Measurements from ENCODE around the gene PLEKHH1. TPM values are rescaled to one million over a fixed set of nuclear protein-coding genes. Genes with fewer than 3 reads are reported as not detected.

Gene PLEKHH1
- total RNA-seq, 2 experiments from 2014 or later, result 0.53 to 0.63 TPM

DNA sequence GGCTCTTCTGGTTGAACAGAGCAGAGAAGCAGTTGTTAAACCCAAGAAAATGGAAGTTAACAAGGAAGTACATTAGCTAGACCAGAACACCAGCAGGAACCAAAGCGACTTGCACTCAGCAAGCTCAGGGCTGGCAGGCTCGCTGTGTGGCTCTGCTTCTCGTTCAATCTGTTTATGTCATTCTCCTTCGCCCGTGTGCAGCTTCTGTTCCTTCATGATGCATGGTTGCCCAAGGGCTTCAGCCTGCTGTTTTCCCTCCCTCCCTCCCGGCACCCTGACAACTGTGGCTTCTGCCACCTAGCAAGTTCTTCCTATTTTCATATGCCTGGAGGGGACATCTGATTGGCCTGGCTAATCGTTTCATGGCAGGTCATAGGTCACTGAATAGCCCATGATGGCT is 41.7 kb downstream of the PLEKHH1 start:
- POLR2A ChIA-PET, result no interaction called here
- no peak overlapping the region for H3K27ac Mint-ChIP-seq
- DNase-seq, result no peak
- H3K36me3 Mint-ChIP-seq (ENCODE audit: low read depth), result no peaks in the 10 kb centered on the region
- no peak overlapping the region for H3K4me3 Mint-ChIP-seq
- CTCF ChIA-PET, result interaction anchor here (0.7 to 1.1 kb wide), 3 partner anchors 87 to 148 kb away, joined by 3 read pairs; no protein-coding TSS in a partner anchor
- no peaks in the 10 kb centered on the region for H3K4me1 Mint-ChIP-seq
- H3K27me3 Mint-ChIP-seq, result no peaks in the 10 kb centered on the region
- no peaks in the 10 kb centered on the region for H3K9me3 Mint-ChIP-seq

DNA sequence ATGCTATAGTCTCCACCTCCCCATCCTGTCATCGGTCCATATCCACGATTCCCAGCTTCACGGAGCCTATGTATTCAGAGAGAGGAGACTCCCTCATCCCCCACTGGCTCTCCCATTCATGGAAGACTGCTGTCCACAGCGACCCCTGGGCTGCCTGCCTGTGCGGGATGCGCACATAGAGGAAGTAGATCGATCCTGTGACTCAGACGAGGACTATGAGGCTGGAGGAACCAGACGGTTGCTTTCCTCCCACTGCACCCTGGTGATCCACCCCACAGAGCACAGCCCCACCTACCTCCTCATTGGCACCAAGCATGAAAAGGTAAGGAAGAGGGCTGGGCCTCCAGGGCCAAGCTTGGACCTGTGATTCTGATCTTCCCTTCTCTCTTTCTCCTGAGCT is 42.6 kb downstream of the PLEKHH1 start:
- no peak for DNase-seq
- Mint-ChIP-seq H3K27ac (no peak overlapping the region), H3K4me1 (no peaks in the 10 kb centered on the region), H3K27me3 (no peaks in the 10 kb centered on the region), H3K36me3 (ENCODE audit: low read depth) (no peaks in the 10 kb centered on the region), H3K9me3 (no peaks in the 10 kb centered on the region), H3K4me3 (no peak overlapping the region)
- POLR2A ChIA-PET, result no interaction called here
- CTCF ChIA-PET, result interaction anchor here (0.5 to 1.1 kb wide), 2 partner anchors 128 to 1294 kb away, joined by 3 to 7 read pairs; no protein-coding TSS in a partner anchor

DNA sequence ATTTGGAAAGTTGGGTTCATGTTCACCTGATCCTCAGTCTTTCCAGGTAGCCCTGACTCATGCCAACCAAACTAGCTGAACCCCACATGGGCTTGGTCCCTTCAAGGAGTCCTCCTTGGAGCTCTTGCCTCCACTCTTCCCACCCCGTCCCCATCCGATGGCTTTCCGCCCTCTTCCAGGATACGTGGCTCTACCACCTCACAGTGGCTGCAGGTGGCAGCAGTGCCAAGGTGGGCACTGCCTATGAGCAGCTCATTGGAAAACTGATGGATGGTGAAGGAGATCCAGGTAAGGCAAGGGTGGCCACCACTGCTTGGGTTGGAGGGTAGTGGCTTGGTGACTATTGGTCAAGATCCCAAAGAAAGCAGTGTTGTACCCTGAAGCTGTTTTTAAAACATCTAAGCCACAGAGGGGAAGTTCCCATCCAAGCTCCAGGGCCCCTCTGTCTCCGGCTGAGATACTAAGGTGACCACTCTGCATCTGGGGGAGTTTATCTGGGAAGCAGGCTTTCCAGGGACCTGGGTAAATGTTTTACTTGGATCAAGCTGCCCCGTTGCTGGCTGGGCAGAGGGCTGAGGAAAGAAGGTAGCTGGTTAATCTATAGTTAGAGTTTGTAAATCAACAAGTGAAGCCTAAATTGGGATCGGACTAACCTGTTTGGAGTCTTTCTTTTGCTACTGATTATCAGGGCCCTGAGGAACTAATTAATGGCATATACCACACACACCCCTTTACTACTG is 43.3 kb downstream of the PLEKHH1 start:
- ChIA-PET POLR2A (no interaction called here), CTCF (interaction anchor here (0.5 to 1.1 kb wide), 2 partner anchors 128 to 1294 kb away, joined by 3 to 7 read pairs; no protein-coding TSS in a partner anchor)
- no peaks in the 10 kb centered on the region for H3K36me3 Mint-ChIP-seq (ENCODE audit: low read depth)
- no peak overlapping the region for H3K4me3 Mint-ChIP-seq
- DNase-seq, result no peak
- H3K27ac Mint-ChIP-seq, result no peak overlapping the region
- peaks cover 6% of the 10 kb centered on the region for H3K4me1 Mint-ChIP-seq
- no peaks in the 10 kb centered on the region for H3K9me3 Mint-ChIP-seq
- no peaks in the 10 kb centered on the region for H3K27me3 Mint-ChIP-seq

DNA sequence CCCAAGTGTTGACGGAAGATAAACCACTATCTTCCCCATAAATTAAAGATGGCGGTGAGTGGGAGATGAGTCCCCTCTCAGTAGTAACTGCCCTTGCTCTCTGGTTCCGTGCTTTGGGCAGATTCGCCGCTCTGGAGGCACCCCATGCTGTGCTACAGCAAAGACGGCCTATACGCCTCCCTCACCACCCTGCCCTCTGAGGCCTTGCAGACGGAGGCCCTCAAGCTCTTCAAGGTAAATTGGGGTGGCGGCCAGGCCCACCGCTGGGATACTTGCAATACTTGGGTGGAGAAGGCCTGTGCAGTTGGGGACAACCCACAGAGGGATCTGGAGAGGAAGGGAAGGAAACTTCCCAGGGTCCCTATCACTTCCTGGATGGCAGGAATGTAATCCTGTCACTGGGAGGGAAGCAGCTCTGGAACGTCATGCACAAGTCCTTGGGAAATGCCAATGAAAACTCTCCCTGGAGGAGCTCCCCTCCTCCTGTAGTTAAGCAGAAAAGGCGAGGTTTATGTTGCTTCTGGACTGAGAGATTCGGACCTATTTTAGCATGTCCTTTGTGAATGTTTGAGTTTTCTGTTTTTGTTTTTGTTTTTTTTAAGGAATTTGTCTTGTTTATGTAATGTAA is 44.2 kb downstream of the PLEKHH1 start:
- CTCF ChIA-PET, result interaction anchor here (1.8 to 5.6 kb wide), 2 partner anchors 127 to 150 kb away, joined by 4 to 25 read pairs; no protein-coding TSS in a partner anchor
- Mint-ChIP-seq H3K4me1 (peaks cover 12% of the 10 kb centered on the region), H3K36me3 (ENCODE audit: low read depth) (no peaks in the 10 kb centered on the region), H3K27me3 (no peaks in the 10 kb centered on the region), H3K27ac (no peak overlapping the region), H3K4me3 (no peak overlapping the region), H3K9me3 (no peaks in the 10 kb centered on the region)
- POLR2A ChIA-PET, result no interaction called here
- no peak for DNase-seq

DNA sequence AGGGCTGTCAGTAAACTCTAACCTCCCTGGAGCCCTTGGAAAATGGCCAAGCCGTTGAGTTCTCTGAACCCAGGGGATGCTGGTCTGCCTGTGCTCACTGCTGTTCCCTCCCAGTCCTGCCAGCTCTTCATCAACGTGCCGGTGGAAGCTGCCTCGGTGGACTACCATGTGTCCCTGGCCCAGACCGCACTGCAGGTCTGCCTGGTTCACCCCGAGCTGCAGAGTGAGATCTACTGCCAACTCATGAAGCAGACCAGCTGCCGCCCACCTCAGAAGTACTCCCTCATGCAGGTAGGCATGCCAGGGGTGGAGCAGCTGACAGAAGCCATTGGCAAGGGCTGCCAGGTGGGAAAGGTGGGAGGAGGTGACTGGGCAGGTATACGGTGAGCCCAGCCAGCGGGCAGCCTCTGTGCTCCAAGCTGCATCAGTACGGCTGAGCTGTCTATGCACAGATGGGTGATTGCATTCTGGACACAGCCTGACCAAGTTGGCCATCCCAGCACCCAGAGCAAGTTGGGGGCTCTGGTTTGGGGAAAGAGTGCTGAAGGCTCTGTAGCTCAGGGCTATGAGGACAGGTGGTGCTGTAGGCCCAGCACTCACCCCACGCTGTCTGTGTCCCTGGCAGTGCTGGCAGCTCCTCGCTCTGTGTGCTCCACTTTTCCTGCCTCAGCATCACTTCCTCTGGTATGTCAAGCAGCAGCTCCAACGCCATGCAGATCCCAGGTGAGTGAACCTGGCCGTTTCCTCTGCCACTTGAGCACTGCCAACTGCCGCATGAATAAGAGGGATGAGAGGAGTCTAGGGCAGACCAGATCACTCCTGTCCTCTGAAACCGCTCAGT is 45.0 kb downstream of the PLEKHH1 start:
- Mint-ChIP-seq H3K9me3 (no peaks in the 10 kb centered on the region), H3K4me1 (peaks cover 12% of the 10 kb centered on the region), H3K27me3 (no peaks in the 10 kb centered on the region), H3K27ac (no peak overlapping the region), H3K4me3 (no peak overlapping the region), H3K36me3 (ENCODE audit: low read depth) (no peaks in the 10 kb centered on the region)
- CTCF ChIA-PET, result interaction anchor here (1.3 to 5.6 kb wide), 3 partner anchors 89 to 151 kb away, joined by 3 to 25 read pairs (median 4); no protein-coding TSS in a partner anchor
- POLR2A ChIA-PET, result no interaction called here
- no peak for DNase-seq

DNA sequence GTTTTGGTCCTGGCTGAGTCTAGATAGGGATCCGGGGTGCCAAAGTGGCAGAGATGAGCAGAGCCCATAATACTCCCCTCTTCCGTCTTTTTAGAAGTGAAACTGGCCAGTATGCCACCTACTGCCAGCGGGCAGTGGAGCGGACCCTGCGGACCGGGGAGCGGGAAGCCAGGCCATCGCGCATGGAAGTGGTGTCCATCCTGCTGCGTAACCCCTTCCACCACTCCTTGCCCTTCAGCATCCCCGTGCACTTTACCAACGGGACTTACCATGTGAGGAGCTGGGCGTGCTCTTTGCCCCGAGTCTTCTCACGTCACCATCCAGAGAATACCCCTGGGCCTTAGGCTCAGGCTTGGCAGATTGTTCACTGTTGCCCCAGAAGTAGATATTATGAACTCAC is 46.0 kb downstream of the PLEKHH1 start:
- POLR2A ChIA-PET, result no interaction called here
- Mint-ChIP-seq H3K4me1 (peaks cover 12% of the 10 kb centered on the region), H3K27me3 (no peaks in the 10 kb centered on the region), H3K27ac (no peak overlapping the region), H3K9me3 (no peaks in the 10 kb centered on the region), H3K4me3 (no peak overlapping the region), H3K36me3 (ENCODE audit: low read depth) (no peaks in the 10 kb centered on the region)
- DNase-seq, result no peak
- CTCF ChIA-PET, result interaction anchor here (1.3 to 5.6 kb wide), 5 partner anchors 8 to 152 kb away, joined by 3 to 25 read pairs (median 22); partner anchors contain the start of gene PIGH

DNA sequence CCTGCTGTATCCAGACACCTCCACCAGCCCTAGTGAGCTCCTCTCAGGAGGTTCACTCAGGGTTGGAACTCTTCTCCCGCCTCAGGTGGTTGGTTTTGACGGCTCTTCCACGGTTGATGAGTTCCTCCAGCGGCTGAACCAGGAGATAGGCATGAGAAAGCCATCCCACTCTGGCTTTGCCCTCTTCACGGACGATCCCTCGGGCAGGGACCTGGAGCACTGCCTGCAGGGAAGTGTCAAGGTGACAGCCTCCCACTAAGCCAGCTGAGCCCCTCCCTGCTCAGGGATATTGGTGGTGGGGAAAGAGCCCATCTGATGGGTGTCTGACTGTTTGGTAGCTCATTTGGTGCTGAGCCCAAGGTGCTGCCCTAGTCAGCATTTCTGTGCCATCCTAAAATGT is 46.5 kb downstream of the PLEKHH1 start:
- Mint-ChIP-seq H3K9me3 (no peaks in the 10 kb centered on the region), H3K4me1 (peaks cover 12% of the 10 kb centered on the region), H3K4me3 (no peak overlapping the region), H3K36me3 (ENCODE audit: low read depth) (no peaks in the 10 kb centered on the region), H3K27me3 (no peaks in the 10 kb centered on the region), H3K27ac (no peak overlapping the region)
- ChIA-PET CTCF (interaction anchor here (0.6 to 5.6 kb wide), 4 partner anchors 8 to 157 kb away, joined by 4 to 25 read pairs (median 22); partner anchors contain the start of gene PIGH), POLR2A (interaction anchor here (0.7 kb wide), 1 partner anchor 8 kb away, joined by 3 read pairs; no protein-coding TSS in a partner anchor)
- no peak for DNase-seq

DNA sequence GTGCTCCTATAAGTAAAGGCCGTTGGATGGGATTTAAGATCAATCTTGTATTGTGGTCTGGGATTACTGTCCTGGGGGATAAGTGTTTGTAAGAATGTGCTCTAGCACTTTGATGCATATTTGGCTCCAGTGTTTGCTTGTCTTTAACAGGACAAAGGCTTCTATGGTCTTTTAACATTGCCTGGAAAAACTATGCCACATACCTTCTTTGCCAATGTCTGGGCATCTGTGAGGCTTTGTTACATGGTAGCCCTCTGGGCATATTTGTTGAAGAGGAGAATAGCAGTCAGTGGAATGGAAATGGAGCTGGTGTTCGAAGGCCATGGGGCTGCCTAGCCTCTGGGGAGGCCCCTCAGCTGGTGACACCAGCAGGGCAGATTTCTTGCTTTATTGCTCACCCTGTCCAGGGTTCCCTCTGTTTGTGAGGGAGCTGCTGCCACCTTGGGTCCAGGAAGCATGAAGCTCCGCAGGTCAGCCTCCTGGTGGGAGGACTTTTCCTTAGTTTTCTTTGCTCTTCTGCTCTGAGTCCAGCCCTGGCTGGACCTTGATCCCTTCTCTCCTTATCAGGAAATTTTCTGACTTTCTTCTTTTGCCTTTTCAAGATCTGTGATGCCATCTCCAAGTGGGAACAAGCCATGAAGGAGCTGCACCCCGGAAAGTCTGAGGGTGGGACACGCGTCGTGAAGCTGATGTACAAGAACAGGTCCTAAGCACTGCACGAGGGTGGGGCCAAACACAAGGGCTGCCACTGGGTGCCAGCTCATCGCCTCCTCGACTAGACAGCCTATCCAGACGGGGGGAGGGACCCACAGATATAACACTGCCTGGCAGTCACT is 47.5 kb downstream of the PLEKHH1 start:
- ChIA-PET POLR2A (interaction anchor here (0.7 to 1.3 kb wide), 3 partner anchors 9 to 49 kb away, joined by 3 to 4 read pairs (median 3); partner anchors contain the start of gene PIGH), CTCF (interaction anchor here (0.8 to 5.6 kb wide), 7 partner anchors 9 to 159 kb away, joined by 3 to 25 read pairs (median 8); partner anchors contain the start of gene PIGH)
- Mint-ChIP-seq H3K9me3 (no peaks in the 10 kb centered on the region), H3K27ac (no peak overlapping the region), H3K36me3 (ENCODE audit: low read depth) (no peaks in the 10 kb centered on the region), H3K4me3 (no peak overlapping the region), H3K4me1 (peaks cover 12% of the 10 kb centered on the region), H3K27me3 (no peaks in the 10 kb centered on the region)
- DNase-seq, result no peak

DNA sequence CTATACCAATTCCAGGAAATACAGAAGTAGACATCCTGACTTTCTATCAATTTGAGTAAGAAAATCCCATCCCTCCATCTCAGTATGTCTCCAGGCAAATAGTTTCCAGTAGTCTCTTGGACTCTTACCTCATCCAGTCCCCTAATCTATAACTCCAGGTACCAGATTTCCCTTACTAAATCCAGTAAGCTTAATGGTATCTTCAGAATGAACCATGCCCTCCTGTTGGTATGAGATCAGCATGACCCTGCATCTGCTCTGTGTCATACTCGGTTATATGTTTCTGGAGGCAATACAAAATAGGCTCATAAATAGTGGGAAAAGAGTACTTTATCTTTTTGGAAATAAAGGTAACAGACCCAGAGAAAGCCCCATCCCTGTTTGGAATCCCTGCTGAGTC is 48.6 kb downstream of the PLEKHH1 start:
- Mint-ChIP-seq H3K9me3 (no peaks in the 10 kb centered on the region), H3K27me3 (no peaks in the 10 kb centered on the region), H3K4me1 (peaks cover 12% of the 10 kb centered on the region), H3K4me3 (no peak overlapping the region), H3K36me3 (ENCODE audit: low read depth) (no peaks in the 10 kb centered on the region), H3K27ac (no peak overlapping the region)
- CTCF ChIA-PET, result interaction anchor here (0.8 to 5.6 kb wide), 8 partner anchors 10 to 160 kb away, joined by 3 to 25 read pairs (median 6); partner anchors contain the start of gene PIGH
- no peak for DNase-seq
- POLR2A ChIA-PET, result interaction anchor here (0.8 to 1.3 kb wide), 2 partner anchors 18 to 50 kb away, joined by 3 to 4 read pairs; partner anchors contain the start of gene PIGH

DNA sequence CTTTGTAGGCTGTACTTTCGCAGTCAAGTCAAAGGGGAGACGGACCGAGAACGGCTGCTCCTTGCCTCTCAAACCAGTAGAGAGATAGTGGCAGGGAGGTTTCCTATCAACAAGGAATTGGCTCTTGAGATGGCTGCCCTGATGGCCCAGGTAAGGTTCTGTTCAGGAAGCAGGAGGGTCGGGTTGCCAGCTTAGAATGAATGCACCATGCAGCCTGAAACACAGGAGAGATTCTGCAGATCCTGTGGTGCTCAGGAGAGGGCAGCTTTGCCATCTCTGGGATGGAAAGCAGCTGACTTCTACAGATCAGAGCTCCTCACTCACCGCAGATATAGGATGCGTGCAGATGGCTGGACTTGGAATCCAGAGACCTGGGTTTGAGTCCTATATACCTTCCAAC is 49.0 kb downstream of the PLEKHH1 start:
- POLR2A ChIA-PET, result interaction anchor here (1.3 kb wide), 1 partner anchor 51 kb away, joined by 4 read pairs; no protein-coding TSS in a partner anchor
- H3K27ac Mint-ChIP-seq, result no peak overlapping the region
- DNase-seq, result no peak
- no peaks in the 10 kb centered on the region for H3K27me3 Mint-ChIP-seq
- no peaks in the 10 kb centered on the region for H3K9me3 Mint-ChIP-seq
- no peak overlapping the region for H3K4me3 Mint-ChIP-seq
- no peaks in the 10 kb centered on the region for H3K36me3 Mint-ChIP-seq (ENCODE audit: low read depth)
- peaks cover 12% of the 10 kb centered on the region for H3K4me1 Mint-ChIP-seq
- CTCF ChIA-PET, result interaction anchor here (0.7 to 5.6 kb wide), 7 partner anchors 11 to 155 kb away, joined by 3 to 25 read pairs (median 8); partner anchors contain the start of gene PIGH

DNA sequence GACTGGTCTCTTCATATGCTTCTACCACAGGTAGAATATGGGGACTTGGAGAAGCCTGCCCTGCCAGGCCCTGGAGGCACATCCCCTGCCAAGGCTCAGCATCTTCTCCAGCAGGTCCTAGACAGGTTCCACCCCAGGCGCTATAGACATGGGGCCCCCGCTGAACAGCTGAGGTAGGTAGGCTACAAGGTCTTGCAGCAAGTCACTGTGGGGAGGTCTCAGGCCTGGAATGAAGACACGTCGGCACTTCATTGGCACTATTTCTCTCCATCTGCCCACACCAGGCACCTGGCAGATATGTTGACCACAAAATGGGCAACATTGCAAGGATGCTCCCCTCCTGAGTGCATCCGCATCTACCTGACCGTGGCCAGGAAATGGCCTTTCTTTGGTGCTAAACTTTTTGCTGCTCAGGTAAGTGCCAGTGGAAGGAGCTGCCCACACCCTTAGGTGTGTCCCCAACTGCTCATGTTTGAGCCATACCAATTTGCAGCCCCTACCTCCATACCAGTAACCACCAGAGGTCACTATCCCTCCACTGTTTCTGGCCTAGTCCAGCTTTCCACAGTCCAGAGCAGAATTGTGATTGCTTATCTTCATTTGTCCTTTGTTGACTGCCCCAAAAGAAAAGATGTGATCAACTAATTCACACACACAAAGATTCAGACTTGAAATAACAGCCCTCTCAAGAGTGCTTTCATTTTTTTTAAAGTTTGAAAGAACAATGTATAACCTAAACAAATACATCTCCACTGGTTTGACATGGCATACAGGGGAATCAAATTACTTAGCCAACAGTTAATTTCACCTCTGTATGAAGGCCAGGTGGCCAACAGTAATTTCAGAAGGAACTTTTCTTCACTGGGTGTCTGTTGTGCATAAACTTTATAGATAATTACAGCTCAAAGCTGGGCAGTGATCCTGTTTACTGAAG is 50.9 kb downstream of the PLEKHH1 start:
- H3K27ac Mint-ChIP-seq, result no peak overlapping the region
- no peaks in the 10 kb centered on the region for H3K36me3 Mint-ChIP-seq (ENCODE audit: low read depth)
- no peaks in the 10 kb centered on the region for H3K27me3 Mint-ChIP-seq
- peak; percentile 26 for DNase-seq
- ChIA-PET POLR2A (no interaction called here), CTCF (interaction anchor here (0.6 to 2.2 kb wide), 12 partner anchors 13 to 161 kb away, joined by 3 to 19 read pairs (median 4); partner anchors contain the start of gene PIGH)
- no peaks in the 10 kb centered on the region for H3K9me3 Mint-ChIP-seq
- H3K4me1 Mint-ChIP-seq, result peaks cover 12% of the 10 kb centered on the region
- H3K4me3 Mint-ChIP-seq, result no peak overlapping the region
